BLaER1 treated with 17β-estradiol and CSF1 and Interleukin-3, amounts not matched to agents 10 nM and 100 nM (cell line): ENCODE measurements around the gene INPP5B.
"Not testable (repeated sequence)": the region's sequence is repeated elsewhere in the genome, so short reads cannot be mapped to it uniquely, and the experiment has no call there.

Source experiments
- H3K27ac ChIP-seq, 11 experiments: shearing (Covaris generic); formaldehyde crosslinking; 2 replicates each; pipeline ENCODE4 v1.8.1; 2022
- H3K27me3 ChIP-seq, 11 experiments: shearing (Covaris generic); formaldehyde crosslinking; 2 replicates each; pipeline ENCODE4 v1.8.1; 2022
- H3K36me3 ChIP-seq, 11 experiments: shearing (Covaris generic); formaldehyde crosslinking; 2 replicates each; pipeline ENCODE4 v1.8.1; 2022
- H3K4me1 ChIP-seq, 10 experiments: shearing (Covaris generic); formaldehyde crosslinking; 2 replicates each; pipeline ENCODE4 v1.8.1; 2022
- H3K4me2 ChIP-seq, 11 experiments: shearing (Covaris generic); formaldehyde crosslinking; 2 replicates each; pipeline ENCODE4 v1.8.1; 2022
- H3K4me3 ChIP-seq, 10 experiments: shearing (Covaris generic); formaldehyde crosslinking; 2 replicates each; pipeline ENCODE4 v1.8.1; 2022
- H3K9ac ChIP-seq, 11 experiments: shearing (Covaris generic); formaldehyde crosslinking; 2 replicates each; pipeline ENCODE4 v1.8.1; 2022
- H3K9me3 ChIP-seq, 11 experiments: shearing (Covaris generic); formaldehyde crosslinking; replicated peaks in 1 of 11; 2 replicates each; pipeline ENCODE4 v1.8.1; 2022
- H4K20me1 ChIP-seq, 11 experiments: shearing (Covaris generic); formaldehyde crosslinking; 2 replicates each; pipeline ENCODE4 v1.8.1; 2022
- Cebpa-rat ChIP-seq, 11 experiments: shearing (Covaris generic); IDR thresholded peaks; 2 replicates each; pipeline ENCODE4 v1.8.1; 2022

The INPP5B gene

DNA sequence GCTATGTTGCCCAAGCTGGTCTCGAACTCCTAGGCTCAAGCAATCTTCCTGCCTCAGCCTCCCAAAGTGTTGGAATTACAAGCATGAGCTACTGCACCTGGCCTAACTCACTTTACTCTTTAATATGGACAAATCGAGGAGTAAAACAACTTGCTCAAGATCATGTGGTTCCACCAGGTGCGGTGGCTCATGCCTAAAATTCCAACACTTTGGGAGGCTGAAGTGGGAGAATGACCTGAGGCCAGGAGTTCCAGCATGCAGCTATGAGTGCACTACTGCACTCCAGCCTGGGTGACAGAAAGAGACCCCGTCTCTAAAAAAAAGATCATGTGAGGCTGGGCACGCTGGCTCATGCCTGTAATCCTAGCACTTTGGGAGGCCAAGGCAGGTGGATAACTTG, 2.0 kb downstream of the INPP5B start:
- no peak for TF ChIP-seq Cebpa-rat (IDR thresholded peaks at IDR 0.05)
- Histone ChIP-seq H3K27ac (peak overlapping the region in 5 of 11 experiments; percentile 83 to 86 (median 85); a peak in 2 of 22 replicates), H3K36me3 (peaks cover 11 to 52% (median 26%) of the 10 kb centered on the region in 11 experiments; a peak in 20 of 22 replicates), H3K4me3 (no peak overlapping the region), H3K27me3 (no peaks in the 10 kb centered on the region), H4K20me1 (no peaks in the 10 kb centered on the region; a peak in 1 of 22 replicates), H3K9ac (peak overlapping the region in 2 of 11 experiments; percentile 84 to 92; a peak in 1 of 22 replicates), H3K9me3 (no peaks in the 10 kb centered on the region), H3K4me2 (peak overlapping the region in 4 of 11 experiments; percentile 89 to 98 (median 96); a peak in 5 of 22 replicates), H3K4me1 (peaks cover 16 to 49% (median 24%) of the 10 kb centered on the region in 10 experiments)

DNA sequence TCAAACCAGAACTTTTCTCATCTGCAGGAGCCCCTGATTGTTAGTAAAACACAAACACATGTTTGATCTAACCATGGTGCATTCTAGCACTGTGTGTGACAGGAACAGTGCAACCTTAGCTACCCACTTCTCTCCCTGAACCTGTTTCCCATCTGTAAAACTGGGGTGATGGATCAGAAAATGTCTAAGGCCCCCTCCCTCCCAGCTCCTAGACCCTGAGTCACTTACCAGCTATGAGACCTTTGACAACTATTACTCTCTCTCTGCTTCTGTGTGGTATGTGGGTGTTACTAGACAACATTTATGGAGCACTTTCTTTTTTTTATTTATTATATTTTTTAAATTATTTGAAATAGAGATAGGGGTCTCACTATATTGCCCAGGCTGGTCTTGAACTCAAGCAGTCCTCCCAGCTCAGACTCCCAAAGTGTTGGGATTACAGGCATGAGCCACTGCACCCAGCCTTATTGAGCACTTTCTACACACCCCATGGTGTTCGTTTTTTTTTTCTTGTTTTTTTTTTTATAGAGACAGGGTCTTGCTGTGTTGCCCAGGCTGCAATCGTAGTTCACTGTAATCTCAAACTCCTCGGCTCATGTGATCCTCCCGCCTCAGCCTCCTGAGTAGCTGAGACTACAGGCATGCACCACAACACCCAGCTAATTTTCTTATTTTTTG, 2.6 kb downstream of the INPP5B start:
- no peak overlapping the region for H3K4me2 ChIP-seq
- H3K36me3 ChIP-seq, result peaks cover 15 to 58% (median 29%) of the 10 kb centered on the region in 11 experiments; a peak in 20 of 22 replicates
- H3K9ac ChIP-seq, result no peak overlapping the region
- TF ChIP-seq Cebpa-rat (IDR thresholded peaks at IDR 0.05), result no peak
- H3K4me3 ChIP-seq, result no peak overlapping the region
- H3K27me3 ChIP-seq, result no peaks in the 10 kb centered on the region
- no peaks in the 10 kb centered on the region for H3K9me3 ChIP-seq
- 0 out of 22 replicates have a peak overlapping the region, but pooled peaks of 1 of the 11 experiments have one; percentile 12 for H3K27ac ChIP-seq
- H3K4me1 ChIP-seq, result peaks cover 16 to 46% (median 24%) of the 10 kb centered on the region in 10 experiments
- H4K20me1 ChIP-seq, result no peaks in the 10 kb centered on the region; a peak in 1 of 22 replicates

DNA sequence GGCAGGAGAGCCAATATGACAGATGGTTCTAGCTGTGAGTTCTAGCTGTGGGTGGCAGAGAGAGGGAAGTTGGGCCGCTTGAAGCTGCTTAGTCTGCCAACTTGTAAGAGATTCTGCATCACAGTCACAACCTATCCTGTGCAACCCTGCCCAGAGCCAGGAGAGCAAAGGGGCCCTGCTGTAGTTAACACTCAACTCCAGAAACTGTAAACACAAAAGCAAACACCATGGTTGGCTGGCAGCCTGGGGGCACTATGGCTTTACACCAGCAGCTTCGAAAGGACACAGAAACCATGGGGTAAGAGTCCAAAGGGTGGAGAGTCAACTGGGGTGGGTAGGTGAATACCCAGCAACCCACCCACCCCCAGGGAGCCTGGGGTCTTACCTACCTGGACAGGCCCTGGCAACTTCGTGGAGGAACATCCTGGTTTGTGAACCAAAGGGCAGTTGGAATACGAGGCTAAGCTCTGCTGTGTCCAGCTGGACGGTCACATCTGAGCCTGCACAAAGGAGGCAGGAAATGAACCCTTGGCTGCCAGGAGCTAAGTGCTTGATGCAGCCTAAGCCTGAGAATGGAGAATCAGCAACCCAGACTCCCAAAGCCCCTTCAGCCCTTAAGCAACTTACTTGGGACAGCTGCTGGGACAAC, 6.4 kb downstream of the INPP5B start:
- Histone ChIP-seq H3K27ac (no peak overlapping the region), H3K4me1 (peaks cover 2 to 17% (median 5%) of the 10 kb centered on the region in 10 experiments; a peak in 17 of 20 replicates), H4K20me1 (no peaks in the 10 kb centered on the region; a peak in 2 of 22 replicates), H3K36me3 (peaks cover 35 to 93% (median 51%) of the 10 kb centered on the region in 11 experiments; a peak in 21 of 22 replicates), H3K9ac (no peak overlapping the region), H3K4me2 (no peak overlapping the region), H3K9me3 (no peaks in the 10 kb centered on the region), H3K4me3 (no peak overlapping the region), H3K27me3 (no peaks in the 10 kb centered on the region)
- TF ChIP-seq Cebpa-rat (IDR thresholded peaks at IDR 0.05), result no peak

DNA sequence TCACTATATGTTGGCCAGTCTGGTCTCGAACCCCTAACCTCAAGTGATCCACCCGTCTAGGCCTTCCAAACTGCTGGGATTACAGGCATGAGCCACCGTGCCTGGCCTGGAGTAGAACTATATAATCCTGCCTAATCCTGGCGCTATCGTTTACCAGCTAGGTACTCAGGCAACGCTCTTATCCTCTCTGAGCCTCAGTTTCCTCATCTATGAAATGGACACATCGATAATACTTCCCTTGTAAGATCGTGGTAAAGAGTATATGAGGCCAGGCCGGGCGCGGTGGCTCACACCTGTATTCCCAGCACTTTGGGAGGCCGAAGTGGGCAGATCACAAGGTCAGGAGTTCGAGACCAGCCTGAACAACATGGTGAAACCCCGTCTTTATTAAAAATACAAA, 10.1 kb downstream of the INPP5B start:
- H3K36me3 ChIP-seq, result peaks cover 25 to 86% (median 50%) of the 10 kb centered on the region in 11 experiments; a peak in 21 of 22 replicates
- not testable (repeated sequence) for H3K9me3 ChIP-seq, H3K27me3 ChIP-seq, H3K27ac ChIP-seq, H3K9ac ChIP-seq, H3K4me3 ChIP-seq, H4K20me1 ChIP-seq, H3K4me2 ChIP-seq
- H3K4me1 ChIP-seq, result peaks cover 6 to 19% (median 9%) of the 10 kb centered on the region in 10 experiments; a peak in 16 of 20 replicates

DNA sequence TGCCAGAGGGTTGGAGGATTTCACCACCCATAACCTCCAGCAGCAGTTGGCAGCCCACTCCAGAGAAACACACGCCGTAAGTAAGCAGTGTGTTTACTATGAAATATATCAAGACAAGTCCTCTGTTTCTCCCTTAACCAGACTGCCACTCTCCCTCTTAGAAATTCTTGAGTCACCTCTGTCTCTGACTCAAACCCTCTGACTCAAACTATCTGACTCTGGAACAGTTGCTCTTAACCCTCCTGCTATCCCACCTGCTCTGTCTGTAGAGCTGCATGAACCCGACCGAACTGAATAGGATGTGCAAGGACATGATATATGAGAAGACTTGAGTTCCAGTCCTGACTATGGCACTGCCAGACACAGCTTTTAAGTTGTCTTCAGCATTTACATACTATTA, 14.1 kb downstream of the INPP5B start:
- H3K4me2 ChIP-seq, result peak overlapping the region in 6 of 11 experiments; percentile 68 to 99 (median 84); a peak in 5 of 22 replicates
- H3K36me3 ChIP-seq, result peaks cover 9 to 77% (median 42%) of the 10 kb centered on the region in 11 experiments; a peak in 19 of 22 replicates
- peaks cover 19 to 45% (median 30%) of the 10 kb centered on the region in 10 experiments for H3K4me1 ChIP-seq
- H3K27ac ChIP-seq, result no peak overlapping the region
- no peaks in the 10 kb centered on the region for H3K9me3 ChIP-seq
- no peak overlapping the region for H3K9ac ChIP-seq
- no peaks in the 10 kb centered on the region for H3K27me3 ChIP-seq
- no peak for TF ChIP-seq Cebpa-rat (IDR thresholded peaks at IDR 0.05)
- peaks cover 0 to 22% (median 10%) of the 10 kb centered on the region in 11 experiments; a peak in 12 of 22 replicates for H4K20me1 ChIP-seq
- H3K4me3 ChIP-seq, result no peak overlapping the region

DNA sequence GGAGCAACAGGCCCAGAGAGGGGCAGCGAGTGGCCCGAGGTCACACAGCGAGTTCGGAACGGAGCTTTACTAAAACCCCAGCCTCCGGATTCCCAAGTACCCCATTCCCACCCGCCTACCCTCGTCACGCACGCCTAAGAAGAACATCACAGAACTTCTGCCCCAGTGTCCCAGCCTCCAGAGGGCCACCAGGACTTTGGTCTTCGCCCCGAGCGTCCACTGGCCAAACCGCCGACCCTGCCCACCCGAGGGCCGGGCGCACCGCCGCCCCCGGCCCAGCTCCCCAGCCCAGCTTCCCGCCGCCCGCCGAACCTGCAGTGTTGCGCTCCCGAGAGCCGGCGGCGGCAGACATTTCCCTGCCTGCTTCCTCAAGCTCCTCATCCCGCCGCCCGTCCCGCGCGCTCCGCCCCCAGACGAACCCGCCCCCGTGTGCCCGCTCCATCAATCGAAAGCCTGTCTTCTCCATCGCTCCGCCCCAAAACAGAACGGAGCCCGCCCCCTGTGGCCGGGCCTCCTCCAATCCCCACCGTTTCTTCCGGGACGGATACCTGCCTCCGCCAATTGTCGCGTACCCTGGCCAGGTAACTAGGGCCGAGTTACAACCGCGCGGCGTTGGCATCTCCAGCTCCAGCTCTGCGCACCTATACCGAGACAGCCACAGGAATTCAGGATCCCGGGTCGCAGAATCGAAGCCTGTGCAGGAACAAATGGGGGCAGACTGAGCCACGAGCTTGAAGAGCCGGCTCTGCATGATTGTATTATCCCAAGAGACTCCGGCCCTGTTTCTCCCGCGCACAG, 15.3 kb downstream of the INPP5B start:
- H3K27ac ChIP-seq, result peak overlapping the region in 10 of 11 experiments; percentile 45 to 84 (median 78); a peak in 21 of 22 replicates
- H3K4me1 ChIP-seq, result peaks cover 27 to 55% (median 38%) of the 10 kb centered on the region in 10 experiments
- H3K36me3 ChIP-seq, result peaks cover 0 to 70% (median 36%) of the 10 kb centered on the region in 11 experiments; a peak in 20 of 22 replicates

DNA sequence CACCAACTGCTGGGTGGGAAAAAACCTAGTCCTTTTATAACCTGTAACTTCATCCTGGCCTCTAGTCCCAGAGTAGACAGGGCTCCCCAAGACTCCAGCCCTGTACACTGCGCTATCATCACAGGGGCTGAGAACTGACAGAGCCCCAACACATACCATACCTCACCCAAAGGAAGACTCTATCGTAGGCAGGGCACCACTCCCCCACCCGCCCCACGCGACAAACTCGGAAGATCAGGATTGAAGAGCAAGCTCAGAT, 15.8 kb downstream of the INPP5B start:
- Histone ChIP-seq H3K27me3 (no peaks in the 10 kb centered on the region), H3K9me3 (no peaks in the 10 kb centered on the region), H3K4me2 (peak overlapping the region; percentile 93 to 99 (median 98)), H4K20me1 (peaks cover 0 to 34% (median 12%) of the 10 kb centered on the region in 11 experiments; a peak in 12 of 22 replicates), H3K9ac (peak overlapping the region; percentile 79 to 90 (median 85)), H3K4me1 (peaks cover 32 to 60% (median 43%) of the 10 kb centered on the region in 10 experiments), H3K27ac (peak overlapping the region in 10 of 11 experiments; percentile 45 to 84 (median 78); a peak in 21 of 22 replicates), H3K4me3 (peak overlapping the region; percentile 65 to 87 (median 79)), H3K36me3 (peaks cover 0 to 65% (median 31%) of the 10 kb centered on the region in 11 experiments; a peak in 20 of 22 replicates)
- TF ChIP-seq Cebpa-rat (IDR thresholded peaks at IDR 0.05), result no peak

More for the DNA sequence above, 15.3 kb downstream of the INPP5B start:
- peak overlapping the region; percentile 93 to 99 (median 98) for H3K4me2 ChIP-seq
- H3K4me3 ChIP-seq, result peak overlapping the region; percentile 65 to 87 (median 79)
- H4K20me1 ChIP-seq, result peaks cover 0 to 29% (median 12%) of the 10 kb centered on the region in 11 experiments; a peak in 12 of 22 replicates
- no peak for TF ChIP-seq Cebpa-rat (IDR thresholded peaks at IDR 0.05)
- H3K9ac ChIP-seq, result peak overlapping the region; percentile 79 to 90 (median 85)
- H3K27me3 ChIP-seq, result no peaks in the 10 kb centered on the region
- no peaks in the 10 kb centered on the region for H3K9me3 ChIP-seq

DNA sequence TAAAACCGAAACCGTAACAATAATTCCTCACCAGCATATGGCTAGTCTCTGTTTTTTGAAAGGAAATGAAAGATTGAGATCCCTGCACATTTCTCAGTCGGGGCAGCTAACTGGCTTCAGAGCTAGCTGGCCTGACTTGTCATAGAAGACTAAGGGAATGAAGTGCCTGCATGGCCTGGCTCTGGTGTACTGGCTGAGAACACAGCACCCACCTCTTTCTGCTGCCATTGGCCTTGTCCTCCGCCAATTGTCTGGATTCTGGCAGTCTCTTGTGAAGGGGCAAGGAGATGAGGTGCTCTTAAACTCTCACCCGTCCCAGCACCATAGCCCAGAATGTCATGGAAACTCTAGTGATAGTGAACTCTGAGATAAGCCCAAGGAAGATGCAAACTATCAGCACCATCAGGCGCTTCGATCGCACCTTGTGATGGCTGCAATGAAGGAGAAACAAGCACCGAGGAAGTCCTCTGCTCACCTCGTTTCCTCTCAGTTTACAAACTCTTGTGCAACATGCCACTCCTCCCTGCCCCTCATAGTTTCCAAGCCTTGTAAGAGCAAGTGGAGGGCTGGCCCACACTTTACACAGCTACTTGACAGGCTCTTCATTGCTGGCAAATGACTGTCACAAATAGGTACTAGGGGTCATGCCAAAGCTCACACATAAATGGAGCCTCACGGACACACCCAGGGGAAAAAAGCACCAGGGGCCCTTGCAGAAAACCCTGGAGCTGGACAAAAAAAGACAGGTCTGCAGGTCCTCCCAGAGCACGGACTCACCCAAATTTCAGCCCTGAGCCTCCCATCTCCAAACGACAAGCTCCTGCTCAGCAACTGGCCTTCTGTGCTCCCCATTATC, 16.4 kb downstream of the INPP5B start:
- Histone ChIP-seq H3K27me3 (no peaks in the 10 kb centered on the region), H3K4me2 (peak overlapping the region; percentile 93 to 99 (median 98)), H3K4me1 (peaks cover 38 to 65% (median 49%) of the 10 kb centered on the region in 10 experiments), H3K9me3 (no peaks in the 10 kb centered on the region), H3K4me3 (peak overlapping the region; percentile 65 to 87 (median 79)), H3K27ac (peak overlapping the region in 9 of 11 experiments; percentile 63 to 84 (median 78); a peak in 18 of 22 replicates), H4K20me1 (peaks cover 0 to 40% (median 12%) of the 10 kb centered on the region in 11 experiments; a peak in 12 of 22 replicates), H3K36me3 (peaks cover 0 to 59% (median 25%) of the 10 kb centered on the region in 11 experiments; a peak in 20 of 22 replicates), H3K9ac (peak overlapping the region; percentile 79 to 90 (median 85))
- peak in 4 of 11 experiments; percentile 10 to 30 (median 24); a peak in 3 of 22 replicates for TF ChIP-seq Cebpa-rat (IDR thresholded peaks at IDR 0.05)
